ENCODE data around the gene SEC24B.
"Not testable (repeated sequence)": the region's sequence is repeated elsewhere in the genome, so short reads cannot be mapped to it uniquely, and the experiment has no call there.

The SEC24B gene

DNA sequence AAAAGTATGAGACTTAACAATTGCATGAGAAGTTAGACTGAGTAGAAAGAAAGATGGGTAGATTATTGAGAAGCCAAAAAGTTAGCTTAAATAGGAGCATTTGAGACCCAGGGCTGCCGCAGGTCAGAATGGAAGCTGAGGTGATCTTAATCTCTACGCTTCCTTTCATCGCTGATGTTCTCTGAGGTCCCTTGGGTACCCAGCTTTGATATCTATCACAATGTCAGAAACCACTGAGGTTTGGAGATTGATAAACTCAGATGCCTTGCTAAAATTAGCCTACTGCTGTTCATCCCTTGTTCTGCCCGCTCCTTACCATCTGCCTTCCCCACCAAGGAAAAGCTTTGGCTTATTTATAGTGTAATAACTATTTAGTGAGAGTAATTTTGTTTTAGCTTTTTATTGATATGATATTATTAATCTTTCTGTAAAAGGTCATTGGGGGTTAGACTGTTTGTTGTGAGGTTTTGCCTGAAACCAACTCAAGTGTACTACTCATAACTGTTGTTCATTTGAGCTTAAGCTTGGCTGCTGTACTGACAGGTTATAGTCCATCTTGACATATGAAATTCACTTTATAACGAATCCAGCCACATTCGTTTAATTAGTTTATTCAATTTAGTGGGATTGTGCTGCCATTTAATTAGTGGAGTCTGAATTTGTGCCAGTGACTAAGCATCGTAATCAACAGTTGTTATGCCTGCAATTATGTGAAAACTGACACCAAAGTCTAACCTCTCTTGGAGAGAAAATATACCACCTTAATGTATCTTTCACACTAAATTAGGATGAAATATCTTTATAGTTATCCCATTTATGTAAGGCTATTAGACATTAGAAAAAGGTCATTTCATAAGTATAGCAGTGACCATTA is 141.6 kb downstream of the SEC24B start:
- Histone ChIP-seq H3K27me3 (ENCODE audit: insufficient read depth, insufficient read length) (no peaks in the 10 kb centered on the region), H3K9ac (ENCODE audit: insufficient read length, low read depth) (no peak overlapping the region), H3K4me3 (ENCODE audit: insufficient read length, low read depth) (no peak overlapping the region), H3K36me3 (ENCODE audit: insufficient read depth, insufficient read length, low read length) (no peaks in the 10 kb centered on the region), H3K9me3 (ENCODE audit: insufficient read depth, low read length) (no peaks in the 10 kb centered on the region), H3K4me1 (ENCODE audit: insufficient read depth, insufficient read length) (no peaks in the 10 kb centered on the region)
- TF ChIP-seq SUZ12 (IDR thresholded peaks at IDR 0.05; ENCODE audit: extremely low read depth, insufficient read depth, insufficient read length) (no peak), ZNF274 (IDR thresholded peaks at IDR 0.05; ENCODE audit: low read depth, low read length) (no peak), YY1 (IDR thresholded peaks at IDR 0.05; ENCODE audit: insufficient read depth, insufficient read length) (no peak)
- DNase-seq (ENCODE audit: low read depth, low spot score): no peak

DNA sequence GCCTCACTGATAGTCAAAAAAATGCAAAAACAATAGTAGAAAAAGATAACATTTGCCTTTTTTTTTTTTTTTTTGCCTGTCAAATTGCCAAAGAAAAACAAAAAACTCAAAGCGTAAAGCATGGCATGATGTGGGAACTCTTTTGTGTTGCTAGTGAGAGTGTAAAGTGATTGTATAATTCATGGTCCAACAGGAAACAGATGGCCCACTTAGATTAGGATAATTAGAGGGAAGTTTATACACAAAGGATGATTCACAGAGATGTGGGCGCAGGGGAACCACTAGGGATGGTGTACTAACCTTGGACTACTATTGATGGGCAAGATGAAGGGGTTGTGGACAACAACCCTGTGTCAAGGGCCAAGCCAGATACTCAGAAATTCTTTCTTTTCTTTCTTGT is 142.8 kb downstream of the SEC24B start:
- Histone ChIP-seq H3K36me3 (ENCODE audit: insufficient read depth, insufficient read length, low read length) (no peaks in the 10 kb centered on the region), H3K4me3 (ENCODE audit: insufficient read length, low read depth) (no peak overlapping the region), H3K27me3 (ENCODE audit: insufficient read depth, insufficient read length) (no peaks in the 10 kb centered on the region), H3K9ac (ENCODE audit: insufficient read length, low read depth) (no peak overlapping the region), H3K9me3 (ENCODE audit: insufficient read depth, low read length) (no peaks in the 10 kb centered on the region), H3K4me1 (ENCODE audit: insufficient read depth, insufficient read length) (no peaks in the 10 kb centered on the region)
- DNase-seq (ENCODE audit: low read depth, low spot score): no peak
- no peak for TF ChIP-seq YY1 (IDR thresholded peaks at IDR 0.05; ENCODE audit: insufficient read depth, insufficient read length)
- no peak for TF ChIP-seq ZNF274 (IDR thresholded peaks at IDR 0.05; ENCODE audit: low read depth, low read length)
- TF ChIP-seq SUZ12 (IDR thresholded peaks at IDR 0.05; ENCODE audit: extremely low read depth, insufficient read depth, insufficient read length): no peak

DNA sequence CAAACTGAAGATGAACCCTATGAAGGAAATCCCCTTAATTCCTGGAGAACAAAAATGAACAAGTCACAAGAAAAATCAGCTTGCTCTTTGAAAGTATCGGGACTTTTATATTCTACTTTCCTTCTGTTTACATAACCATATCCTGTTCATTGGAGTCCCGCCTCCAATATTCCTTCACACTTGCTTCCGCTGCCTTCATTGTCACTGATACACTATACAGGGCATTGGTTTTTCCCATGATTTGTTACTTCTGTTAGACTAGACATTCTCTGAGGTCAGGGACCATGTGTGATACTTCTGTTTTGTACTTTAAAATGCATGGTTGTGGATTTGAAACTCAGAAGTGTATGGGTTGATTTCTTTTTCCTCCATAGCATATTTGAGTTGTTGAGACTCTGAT is 145.2 kb downstream of the SEC24B start:
- H3K9ac ChIP-seq (ENCODE audit: insufficient read length, low read depth): no peak overlapping the region
- H3K36me3 ChIP-seq (ENCODE audit: insufficient read depth, insufficient read length, low read length): no peaks in the 10 kb centered on the region
- H3K27me3 ChIP-seq (ENCODE audit: insufficient read depth, insufficient read length): no peaks in the 10 kb centered on the region
- no peak for DNase-seq (ENCODE audit: low read depth, low spot score)
- H3K4me1 ChIP-seq (ENCODE audit: insufficient read depth, insufficient read length): no peaks in the 10 kb centered on the region
- H3K4me3 ChIP-seq (ENCODE audit: insufficient read length, low read depth): no peak overlapping the region
- TF ChIP-seq SUZ12 (IDR thresholded peaks at IDR 0.05; ENCODE audit: extremely low read depth, insufficient read depth, insufficient read length) (no peak), YY1 (IDR thresholded peaks at IDR 0.05; ENCODE audit: insufficient read depth, insufficient read length) (no peak), ZNF274 (IDR thresholded peaks at IDR 0.05; ENCODE audit: low read depth, low read length) (no peak)
- no peaks in the 10 kb centered on the region for H3K9me3 ChIP-seq (ENCODE audit: insufficient read depth, low read length)

DNA sequence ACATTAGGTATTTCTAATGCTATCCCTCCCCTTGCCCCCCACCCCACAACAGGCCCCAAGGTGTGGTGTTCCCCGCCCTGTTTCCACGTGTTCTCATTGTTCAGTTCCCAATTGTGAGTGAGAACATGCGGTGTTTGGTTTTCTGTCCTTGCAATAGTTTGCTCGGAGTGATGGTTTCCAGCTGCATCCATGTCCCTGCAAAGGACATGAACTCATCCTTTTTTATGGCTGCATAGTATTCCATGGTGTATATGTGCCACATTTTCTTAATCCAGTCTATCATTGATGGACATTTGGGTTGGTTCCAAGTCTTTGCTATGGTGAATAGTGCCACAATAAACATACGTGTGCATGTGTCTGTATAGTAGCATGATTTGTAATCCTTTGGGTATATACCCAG is 146.4 kb downstream of the SEC24B start:
- not testable (repeated sequence) for H3K4me1 ChIP-seq (ENCODE audit: insufficient read depth, insufficient read length); H3K9me3 ChIP-seq (ENCODE audit: insufficient read depth, low read length); H3K4me3 ChIP-seq (ENCODE audit: insufficient read length, low read depth); H3K27me3 ChIP-seq (ENCODE audit: insufficient read depth, insufficient read length); H3K36me3 ChIP-seq (ENCODE audit: insufficient read depth, insufficient read length, low read length); H3K9ac ChIP-seq (ENCODE audit: insufficient read length, low read depth); DNase-seq (ENCODE audit: low read depth, low spot score)

DNA sequence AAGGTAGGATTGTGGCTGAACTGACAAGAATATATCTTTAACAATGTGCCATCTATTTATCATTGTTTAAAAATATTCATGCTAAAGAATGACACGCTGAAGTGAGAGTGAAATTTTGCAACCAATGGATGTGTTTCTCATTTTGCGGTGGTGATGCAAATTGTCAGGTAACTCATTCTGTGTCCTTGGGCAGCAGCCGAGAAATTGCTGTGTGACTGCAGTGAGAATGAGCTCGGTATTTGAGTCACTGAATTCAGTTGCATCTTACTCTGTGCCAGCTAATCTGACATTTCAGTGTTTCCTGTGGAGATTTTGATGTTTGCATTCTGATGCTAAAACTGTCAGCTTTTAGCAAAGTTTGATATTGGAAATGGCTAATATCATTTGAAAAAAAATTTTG is 154.6 kb downstream of the SEC24B start:
- TF ChIP-seq YY1 (IDR thresholded peaks at IDR 0.05; ENCODE audit: insufficient read depth, insufficient read length) (no peak), SUZ12 (IDR thresholded peaks at IDR 0.05; ENCODE audit: extremely low read depth, insufficient read depth, insufficient read length) (no peak), ZNF274 (IDR thresholded peaks at IDR 0.05; ENCODE audit: low read depth, low read length) (no peak)
- H3K9ac ChIP-seq (ENCODE audit: insufficient read length, low read depth): no peak overlapping the region
- DNase-seq (ENCODE audit: low read depth, low spot score): no peak
- peaks cover 8% of the 10 kb centered on the region; the same call in 1 of the 2 replicates for H3K9me3 ChIP-seq (ENCODE audit: insufficient read depth, low read length)
- H3K4me1 ChIP-seq (ENCODE audit: insufficient read depth, insufficient read length): no peaks in the 10 kb centered on the region
- no peaks in the 10 kb centered on the region for H3K36me3 ChIP-seq (ENCODE audit: insufficient read depth, insufficient read length, low read length)
- H3K27me3 ChIP-seq (ENCODE audit: insufficient read depth, insufficient read length): no peaks in the 10 kb centered on the region
- H3K4me3 ChIP-seq (ENCODE audit: insufficient read length, low read depth): no peak overlapping the region

DNA sequence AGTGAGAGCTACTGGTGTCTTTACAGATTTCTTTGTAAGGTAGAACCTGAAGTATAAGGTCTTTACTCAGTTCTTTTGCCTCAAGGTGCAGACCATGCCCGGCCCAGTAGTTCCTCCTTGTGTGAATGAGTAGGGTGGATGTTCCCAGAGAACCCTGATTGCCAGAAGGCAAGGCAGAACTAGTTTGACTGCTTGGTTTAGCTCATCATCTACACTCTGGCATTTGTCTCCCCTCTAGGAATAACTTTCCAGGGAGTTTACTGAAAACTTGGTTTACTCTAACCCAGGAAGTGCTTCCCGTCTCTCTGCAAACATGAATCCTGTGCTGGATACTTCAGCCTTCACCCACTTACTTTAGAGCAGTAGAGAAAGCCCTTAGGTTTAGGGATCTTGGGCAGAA is 155.5 kb downstream of the SEC24B start:
- no peak for DNase-seq (ENCODE audit: low read depth, low spot score)
- TF ChIP-seq YY1 (IDR thresholded peaks at IDR 0.05; ENCODE audit: insufficient read depth, insufficient read length) (no peak), SUZ12 (IDR thresholded peaks at IDR 0.05; ENCODE audit: extremely low read depth, insufficient read depth, insufficient read length) (no peak)
- Histone ChIP-seq H3K4me1 (ENCODE audit: insufficient read depth, insufficient read length) (no peaks in the 10 kb centered on the region), H3K4me3 (ENCODE audit: insufficient read length, low read depth) (no peak overlapping the region), H3K36me3 (ENCODE audit: insufficient read depth, insufficient read length, low read length) (no peaks in the 10 kb centered on the region), H3K27me3 (ENCODE audit: insufficient read depth, insufficient read length) (no peaks in the 10 kb centered on the region), H3K9me3 (ENCODE audit: insufficient read depth, low read length) (peaks cover 8% of the 10 kb centered on the region; the same call in 1 of the 2 replicates), H3K9ac (ENCODE audit: insufficient read length, low read depth) (no peak overlapping the region)

DNA sequence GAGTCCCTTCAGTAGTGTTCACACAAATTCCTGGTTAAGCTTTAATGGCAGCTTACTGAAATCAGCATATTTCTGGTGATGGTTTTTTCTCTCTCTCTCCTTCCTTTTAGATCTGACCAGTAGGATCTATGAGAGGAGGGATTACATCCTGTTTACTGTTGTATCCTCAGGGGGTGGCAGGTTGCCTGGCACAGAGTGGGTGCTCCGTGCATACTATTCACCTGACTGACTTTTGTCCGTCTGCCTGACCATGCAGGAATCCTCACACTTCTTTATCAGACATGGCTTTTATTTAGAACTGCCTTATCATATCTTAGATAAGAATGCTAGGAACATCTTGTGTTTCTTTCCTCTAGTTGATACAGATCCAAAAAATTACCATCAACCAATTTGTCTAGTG is 156.0 kb downstream of the SEC24B start:
- Histone ChIP-seq H3K9ac (ENCODE audit: insufficient read length, low read depth) (no peak overlapping the region), H3K4me1 (ENCODE audit: insufficient read depth, insufficient read length) (no peaks in the 10 kb centered on the region), H3K36me3 (ENCODE audit: insufficient read depth, insufficient read length, low read length) (no peaks in the 10 kb centered on the region), H3K9me3 (ENCODE audit: insufficient read depth, low read length) (peaks cover 8% of the 10 kb centered on the region; the same call in 1 of the 2 replicates), H3K27me3 (ENCODE audit: insufficient read depth, insufficient read length) (no peaks in the 10 kb centered on the region), H3K4me3 (ENCODE audit: insufficient read length, low read depth) (no peak overlapping the region)
- DNase-seq (ENCODE audit: low read depth, low spot score): no peak
- TF ChIP-seq ZNF274 (IDR thresholded peaks at IDR 0.05; ENCODE audit: low read depth, low read length) (no peak), SUZ12 (IDR thresholded peaks at IDR 0.05; ENCODE audit: extremely low read depth, insufficient read depth, insufficient read length) (no peak), YY1 (IDR thresholded peaks at IDR 0.05; ENCODE audit: insufficient read depth, insufficient read length) (no peak)
